LoVo (cell line): ENCODE measurements around the gene DDAH1.
"Not testable (repeated sequence)": the region's sequence is repeated elsewhere in the genome, so short reads cannot be mapped to it uniquely, and the experiment has no call there.

Source experiments
- DNase-seq: peaks from one replicate; pipeline ENCODE4 v3.0.0-alpha.2; 2016; ENCODE audit warnings: low spot score

The DDAH1 gene

GRCh38 chr1:85470130-85470529 is 5.2 kb upstream of the DDAH1 start:
- not testable (repeated sequence) for DNase-seq

DNA sequence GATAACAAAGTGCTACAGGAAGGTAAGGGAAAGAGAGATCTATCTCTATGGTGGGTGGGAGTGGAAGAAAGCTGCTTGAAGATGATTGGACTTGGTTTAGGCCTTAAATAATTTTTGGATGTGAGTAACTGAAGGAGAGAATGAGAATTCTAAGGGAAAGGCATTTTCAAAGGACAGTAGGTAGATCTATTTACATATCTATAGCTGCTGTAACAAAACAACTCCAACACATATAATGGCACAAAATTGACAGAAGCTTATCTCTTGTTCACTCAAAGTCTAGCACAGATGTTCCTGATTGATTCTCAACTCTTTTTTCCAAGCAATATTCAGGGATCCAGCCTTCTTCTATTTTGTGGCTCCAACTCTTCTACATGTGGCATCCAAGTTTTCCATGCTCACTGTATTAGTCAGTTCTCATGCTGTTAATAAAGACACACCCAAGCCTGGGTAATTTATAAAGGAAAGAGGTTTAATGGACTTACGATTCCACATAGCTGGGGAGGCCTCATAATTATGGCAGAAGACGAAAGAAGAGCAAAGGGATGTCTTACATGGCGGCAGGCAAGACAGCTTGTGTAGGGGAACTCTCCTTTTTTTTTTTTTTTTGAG is 3.1 kb upstream of the DDAH1 start:
- no peak for DNase-seq

DNA sequence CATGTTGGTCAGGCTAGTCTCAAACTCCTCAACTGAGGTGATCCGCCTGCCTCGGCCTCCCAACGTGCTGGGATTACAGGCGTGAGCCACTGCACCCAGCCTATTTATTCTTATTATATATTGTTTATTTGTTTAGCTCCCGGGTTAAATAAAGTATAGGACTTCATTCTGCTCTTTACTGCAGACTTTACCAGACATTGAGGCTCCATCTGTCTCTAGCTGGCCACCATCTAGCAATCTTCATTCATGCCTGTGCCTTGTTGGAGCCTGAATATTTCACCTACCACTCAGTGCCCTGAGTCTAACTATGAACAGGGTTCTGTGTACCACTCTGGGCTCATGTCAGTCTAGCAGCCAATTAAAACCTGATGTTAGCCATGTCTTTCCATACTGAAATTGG is 2.1 kb upstream of the DDAH1 start:
- DNase-seq, result no peak

GRCh38 chr1:85465786-85466134 is 801 bp upstream of the DDAH1 start:
- DNase-seq, result no peak

- peak; percentile 64 for DNase-seq
Observed at GRCh38 chr1:85464497-85465098, 361 bp downstream of the DDAH1 start.

- DNase-seq, result no peak
Observed at GRCh38 chr1:85463731-85464496, 1.0 kb downstream of the DDAH1 start.

DNA sequence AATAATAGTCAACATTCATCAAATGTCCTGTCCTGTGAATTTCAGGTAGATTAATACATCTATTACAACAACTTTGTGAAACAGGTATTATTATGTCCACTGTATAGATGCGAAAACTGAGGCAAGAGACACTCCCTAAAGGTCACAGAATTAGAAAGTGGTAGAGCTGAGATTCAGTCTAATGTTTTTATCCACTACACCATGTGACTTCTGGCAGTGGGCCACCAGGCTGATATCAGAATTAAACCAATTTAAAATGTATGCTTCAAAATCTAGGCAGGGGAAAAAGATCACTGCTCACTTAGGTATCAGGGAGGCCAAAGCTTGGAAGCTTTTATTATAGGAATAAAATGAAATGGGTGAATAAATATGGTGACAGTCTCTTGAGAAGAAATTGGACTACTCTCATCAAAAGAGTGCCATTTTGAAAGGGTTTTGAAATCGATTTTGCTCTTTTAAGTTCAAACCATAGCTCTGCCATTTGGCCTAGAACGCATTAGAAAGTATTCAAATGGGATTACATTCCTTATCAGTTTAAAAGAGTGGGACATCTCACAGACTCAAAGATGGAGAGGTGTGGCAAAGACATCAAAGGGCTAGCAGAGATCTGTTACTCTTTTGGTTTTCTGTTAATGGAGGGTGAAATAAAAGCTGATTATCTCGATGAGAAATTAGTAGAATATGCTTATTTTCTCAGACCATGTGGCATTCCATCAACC is 1.9 kb downstream of the DDAH1 start:
- no peak for DNase-seq

- DNase-seq, result no peak
Observed at GRCh38 chr1:85461216-85461918, 3.6 kb downstream of the DDAH1 start.

- DNase-seq, result peak; percentile 78
Observed at GRCh38 chr1:85460555-85461088, 4.3 kb downstream of the DDAH1 start.

DNA sequence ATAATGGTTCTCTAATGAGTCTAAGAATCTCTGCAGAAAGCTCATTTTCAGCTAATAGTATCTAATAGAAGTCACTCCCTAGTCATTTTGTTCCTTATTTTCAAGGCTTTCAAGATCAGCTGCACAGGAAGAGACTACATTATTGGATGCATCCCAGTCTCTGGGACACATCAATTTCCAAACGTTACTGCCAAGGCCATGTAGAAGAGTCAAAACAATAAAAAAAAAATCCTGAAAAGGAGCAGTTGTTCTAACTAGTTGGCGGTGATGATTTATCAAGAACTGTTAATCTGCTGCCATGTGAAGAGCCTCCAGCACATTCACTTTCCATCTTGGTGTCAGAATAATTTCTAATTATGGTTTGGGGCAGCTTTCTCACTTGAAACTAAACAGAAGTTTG is 5.7 kb downstream of the DDAH1 start:
- no peak for DNase-seq

GRCh38 chr1:85454214-85454613 is 10.7 kb downstream of the DDAH1 start:
- DNase-seq, result no peak

DNA sequence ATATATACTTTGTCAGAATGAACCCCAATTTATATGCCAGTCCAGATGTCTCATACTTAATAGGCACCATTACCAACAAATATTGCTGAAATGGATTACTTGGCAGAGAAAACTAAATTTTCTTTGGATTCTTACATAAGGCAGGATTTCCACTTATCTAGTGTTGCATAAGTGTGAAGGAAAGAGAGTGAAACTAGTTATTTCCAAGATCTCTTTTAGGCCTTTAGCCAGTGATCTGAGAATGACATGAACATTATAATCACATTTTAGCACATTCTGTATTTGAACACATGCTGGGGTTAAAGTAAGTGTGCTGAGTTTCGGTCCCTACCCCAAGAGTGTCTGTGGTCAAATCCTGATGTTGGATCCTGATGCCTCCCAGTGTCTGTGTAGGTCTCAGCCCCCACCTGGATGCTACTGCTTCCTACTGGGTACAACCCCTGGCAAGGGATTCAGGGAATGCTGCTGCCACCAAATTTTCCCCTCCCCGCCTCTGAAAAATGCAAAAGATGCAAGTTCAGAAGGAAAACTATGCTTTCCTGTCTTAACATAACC is 11.2 kb downstream of the DDAH1 start:
- DNase-seq, result no peak

DNA sequence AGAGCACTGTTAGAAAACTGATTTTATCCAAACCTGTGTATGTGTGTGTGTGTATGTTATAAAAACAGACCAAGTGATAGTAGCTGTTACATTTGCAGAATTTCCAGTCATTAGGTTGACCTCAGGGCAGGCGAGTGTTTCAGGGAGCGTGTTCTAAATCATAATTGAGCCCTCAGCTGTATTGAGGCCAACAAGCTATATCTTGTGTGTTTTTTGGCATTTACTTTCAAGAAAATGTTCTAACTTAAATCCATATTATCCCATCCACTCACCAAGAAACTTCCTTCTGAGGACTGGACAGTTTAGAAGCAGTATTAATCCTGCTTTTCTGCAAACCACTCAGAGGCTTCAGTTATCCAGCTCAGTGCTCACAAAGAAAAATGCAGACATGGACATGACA is 12.0 kb downstream of the DDAH1 start:
- DNase-seq, result no peak

GRCh38 chr1:85451236-85451830 is 13.6 kb downstream of the DDAH1 start:
- DNase-seq, result no peak

DNA sequence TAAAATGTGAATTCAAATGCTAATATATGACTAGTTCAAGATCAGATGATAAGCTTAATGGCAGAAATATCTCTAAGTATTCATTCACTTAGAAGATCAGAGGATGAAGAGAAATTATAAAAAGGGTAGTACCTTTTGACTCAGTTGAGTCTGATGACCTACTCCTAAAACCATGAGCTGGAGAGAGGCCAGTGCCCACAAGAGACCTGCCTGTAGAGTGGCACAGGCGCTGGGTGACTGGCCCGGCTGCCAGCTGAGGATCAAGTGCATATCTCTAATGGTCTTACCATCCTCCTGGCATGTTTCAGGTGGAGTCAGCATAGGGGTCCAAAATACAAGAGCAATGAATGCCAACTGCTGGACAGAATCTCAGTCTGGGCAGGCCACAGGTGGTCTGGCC is 14.1 kb downstream of the DDAH1 start:
- DNase-seq, result peak; percentile 46

DNA sequence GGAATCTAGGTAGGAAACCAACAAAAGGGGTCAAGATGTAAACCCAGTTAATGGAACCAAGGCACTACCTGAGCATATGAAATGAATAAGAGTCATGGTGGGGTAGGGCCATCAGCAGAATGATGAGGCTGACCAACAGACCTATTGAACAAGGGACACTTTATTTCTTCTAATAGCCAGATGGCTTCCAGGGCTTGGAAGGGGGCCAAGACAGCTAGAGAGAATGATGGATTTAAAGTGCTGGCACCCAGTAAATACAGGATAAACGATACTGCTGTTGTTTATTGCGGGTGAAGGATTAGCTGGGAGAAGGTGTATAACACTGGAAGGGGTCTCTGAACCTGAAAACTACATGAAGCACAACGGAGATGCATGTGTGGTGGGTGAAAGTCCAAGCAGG is 15.6 kb downstream of the DDAH1 start:
- no peak for DNase-seq

GRCh38 chr1:85448358-85448757 is 16.6 kb downstream of the DDAH1 start:
- no peak for DNase-seq

DNA sequence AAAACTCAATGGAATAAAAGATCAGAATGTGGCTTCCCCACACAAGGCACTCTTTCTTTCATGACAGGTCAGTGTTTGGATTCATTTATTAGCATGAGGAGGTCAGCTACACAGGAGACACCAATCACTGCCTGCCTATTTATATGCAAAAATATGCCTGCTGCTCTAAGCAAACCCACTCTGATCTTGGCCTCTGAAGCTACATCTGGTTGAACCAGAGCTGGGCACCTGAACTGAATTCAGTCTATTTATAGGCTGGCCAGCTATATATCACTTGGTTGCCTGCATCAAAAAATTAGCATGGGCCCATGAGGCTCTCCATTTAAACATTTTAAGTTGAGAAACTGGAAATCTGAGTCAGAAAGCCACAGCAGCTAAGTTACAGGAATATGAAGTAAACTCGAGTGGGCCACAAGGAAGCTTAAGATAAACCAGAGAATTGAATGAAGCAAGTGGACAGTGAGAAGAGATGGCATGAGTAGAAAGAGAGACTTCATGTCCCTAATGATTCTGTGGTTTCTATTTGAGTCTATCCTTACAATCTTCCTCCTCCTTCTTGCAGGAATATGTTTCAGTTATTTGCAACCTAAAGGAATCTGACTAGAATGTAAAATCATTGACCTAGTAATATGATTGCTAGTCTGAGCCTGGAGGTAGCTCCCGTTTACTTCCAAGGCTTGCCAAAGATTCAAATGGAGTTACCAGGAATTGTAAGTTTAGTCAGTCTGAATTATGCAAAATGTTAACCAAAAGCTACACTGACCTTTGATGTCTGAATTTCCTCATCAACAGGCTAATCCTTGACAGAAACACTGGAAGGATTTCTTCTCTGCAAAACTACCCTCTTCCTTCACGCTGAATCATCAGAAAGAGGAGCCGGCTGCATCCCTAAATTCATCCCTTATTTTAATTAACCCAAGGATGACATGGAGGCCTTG is 17.7 kb downstream of the DDAH1 start:
- DNase-seq, result no peak

- no peak for DNase-seq
Observed at GRCh38 chr1:85445906-85446305, 19.1 kb downstream of the DDAH1 start.

GRCh38 chr1:85444381-85444780 is 20.6 kb downstream of the DDAH1 start:
- DNase-seq, result no peak
